GM23248 (cell line): ENCODE data around the gene SBNO2.

Source experiments
- EZH2 ChIP-seq: fragments of 200-600 bp; sonication (generic); IDR thresholded peaks from 2 replicates; pipeline ENCODE4 v1.6.1; 2018; ENCODE audit warnings: antibody characterized with exemption, mild to moderate bottlenecking; ENCODE audit not compliant: insufficient read depth, poor library complexity, severe bottlenecking
- EZH2phosphoT487 ChIP-seq: fragments of 200-600 bp; sonication (generic); IDR thresholded peaks from 2 replicates; pipeline ENCODE4 v1.6.1; 2018; ENCODE audit warnings: antibody characterized with exemption, moderate library complexity, mild to moderate bottlenecking, low read depth; ENCODE audit not compliant: insufficient read depth

DNA sequence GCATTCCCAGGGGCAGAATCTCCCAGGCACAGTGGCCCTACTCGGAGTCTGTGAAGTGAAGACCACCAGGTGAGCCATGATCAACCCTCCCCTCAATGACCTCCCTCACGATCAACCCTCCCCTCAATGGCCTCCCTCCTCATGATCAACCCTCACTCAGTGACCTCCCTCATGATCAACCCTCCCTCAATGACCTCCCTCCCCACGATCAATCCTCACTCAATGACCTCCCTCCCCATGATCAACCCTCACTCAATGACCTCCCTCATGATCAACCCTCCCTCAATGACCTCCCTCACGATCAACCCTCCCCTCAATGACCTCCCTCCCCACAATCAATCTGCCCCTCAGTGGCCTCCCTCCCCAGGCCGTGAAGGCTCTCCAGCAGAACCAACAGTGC is 32.1 kb downstream of the SBNO2 start:
- no peak for TF ChIP-seq EZH2
- TF ChIP-seq EZH2phosphoT487, result no peak
